Esophagus muscularis mucosa (tissue), 4 donors: ENCODE results near the gene DNLZ. TPM values are rescaled to one million over a fixed set of nuclear protein-coding genes. Genes with fewer than 3 reads are reported as not detected.

Experiments
- DNase-seq: peaks from one replicate; pipeline ENCODE4 v3.0.0-alpha.2; 2017; ENCODE audit errors: extremely low spot score
- H3K27ac ChIP-seq, 4 donors: fragments of 200-600 bp; sonication (generic); replicated peaks in 1 of 4; 1 replicate in 3 of 4; 2 replicates in 1 of 4; pipeline ENCODE4 v1.5.1; 2016 to 2019; ENCODE audit warnings: mild to moderate bottlenecking in 1 of 4
- H3K27me3 ChIP-seq, 4 donors: fragments of 200-600 bp; sonication (generic); one replicate each; pipeline versions ENCODE4 v1.5.1 to v1.6.0; 2016 to 2019
- H3K36me3 ChIP-seq, 4 donors: fragments of 200-600 bp; sonication (generic); one replicate each; pipeline ENCODE4 v1.5.1; 2016 to 2019
- H3K4me1 ChIP-seq, 4 donors: fragments of 200-600 bp; sonication (generic); one replicate each; pipeline ENCODE4 v1.5.1; 2016 to 2019
- H3K4me3 ChIP-seq, 4 donors: fragments of 200-600 bp; sonication (generic); 1 replicate in 2 of 4; 2 replicates in 2 of 4; pipeline ENCODE4 v1.5.1; 2016 to 2019; ENCODE audit warnings: mild to moderate bottlenecking in 4 of 4, moderate library complexity in 1 of 4
- H3K9me3 ChIP-seq, 4 donors: fragments of 200-600 bp; sonication (generic); 1 replicate in 3 of 4; 2 replicates in 1 of 4; pipeline ENCODE4 v1.5.1; 2016 to 2019
- CTCF ChIP-seq, 3 experiments: fragments of 200-600 bp in 2 of 3; fragments of 450-650 bp in 1 of 3; sonication (generic) in 2 of 3; IDR thresholded peaks; one replicate each; pipeline ENCODE4 v1.5.1; 2017 to 2019; ENCODE audit warnings: antibody characterized with exemption in 3 of 3, mild to moderate bottlenecking in 2 of 3, moderate library complexity in 1 of 3
- EP300 ChIP-seq: sonication (generic); formaldehyde crosslinking; IDR thresholded peaks from one replicate; pipeline ENCODE4 v1.6.1; 2017; ENCODE audit warnings: antibody characterized with exemption
- POLR2A ChIP-seq: fragments of 450-650 bp; IDR thresholded peaks from one replicate; pipeline ENCODE4 v1.6.1; 2017; ENCODE audit warnings: antibody characterized with exemption, moderate library complexity, mild to moderate bottlenecking, low read depth
- POLR2AphosphoS5 ChIP-seq, 2 donors: sonication (generic); formaldehyde crosslinking; IDR thresholded peaks; one replicate each; pipeline ENCODE4 v1.6.1; 2017; ENCODE audit warnings: antibody characterized with exemption in 2 of 2
- WGBS: methylation state at CpG from one replicate; pipeline ENCODE4 v1.1.5; 2018; 5-methylcytosine and 5-hydroxymethylcytosine counted together
- intact Hi-C: fragments of 100-400 bp; cut with DNase I; formaldehyde crosslinking; loops from one replicate; pipeline ENCODE4 v1.15.1; 2023
- total RNA-seq, 4 donors: library from RNA; depleted of rRNA; stranded (reverse); fragments of >200 nt; gene quantifications; one replicate each; pipeline versions ENCODE4 v1.1.0 to v1.2.1, GENCODE V29; 2016

DNLZ gene
- total RNA-seq, 4 donors from 2014 or later: 29.5 to 41.3 (median 35.8) TPM

GRCh38 chr9:136363949-136364748 lies 605 bp upstream of the DNLZ start:
- peaks cover 29 to 39% (median 37%) of the 10 kb centered on the region in 4 donors for H3K4me1 ChIP-seq
- no peak for TF ChIP-seq CTCF (IDR thresholded peaks at IDR 0.05)
- no peak for TF ChIP-seq EP300
- no peak for TF ChIP-seq POLR2A
- TF ChIP-seq POLR2AphosphoS5 (IDR thresholded peaks at IDR 0.05): no peak
- H3K9me3 ChIP-seq: no peaks in the 10 kb centered on the region
- 0% methylated on average over 4 of the region's 54 CpGs for WGBS
- H3K4me3 ChIP-seq: peak overlapping the region; percentile 87 to 100 (median 93)
- H3K27me3 ChIP-seq: peaks cover 0 to 28% (median 0%) of the 10 kb centered on the region in 4 donors
- no peak overlapping the region for H3K27ac ChIP-seq
- H3K36me3 ChIP-seq: peaks cover 0 to 9% (median 4%) of the 10 kb centered on the region in 4 donors
- DNase-seq: no peak
- intact Hi-C loops: loop anchor here (2.0 kb wide), 1 partner anchor 21 kb away; no protein-coding TSS in a partner anchor

- H3K4me1 ChIP-seq: peaks cover 29 to 39% (median 37%) of the 10 kb centered on the region in 4 donors
- no peak for TF ChIP-seq POLR2AphosphoS5 (IDR thresholded peaks at IDR 0.05)
- no peak for TF ChIP-seq POLR2A
- TF ChIP-seq CTCF (IDR thresholded peaks at IDR 0.05): no peak
- TF ChIP-seq EP300: no peak
- peak overlapping the region in 3 of 4 donors; percentile 94 to 96 (median 95) for H3K27ac ChIP-seq
- H3K9me3 ChIP-seq: no peaks in the 10 kb centered on the region
- peaks cover 0 to 26% (median 16%) of the 10 kb centered on the region in 4 donors for H3K36me3 ChIP-seq
- H3K4me3 ChIP-seq: no peak overlapping the region
- H3K27me3 ChIP-seq: peaks cover 0 to 28% (median 0%) of the 10 kb centered on the region in 4 donors
- DNase-seq: no peak
- 94% methylated on average over 5 of the region's 6 CpGs for WGBS
- intact Hi-C loops: loop anchor here (2.0 kb wide), 1 partner anchor 20 kb away; no protein-coding TSS in a partner anchor
Observed at GRCh38 chr9:136362450-136362784, 1.1 kb downstream of the DNLZ start.

GRCh38 chr9:136361754-136362449 lies 1.6 kb downstream of the DNLZ start:
- Histone ChIP-seq H3K27ac (peak overlapping the region in 3 of 4 donors; percentile 34 to 96 (median 55)), H3K9me3 (no peaks in the 10 kb centered on the region), H3K36me3 (peaks cover 0 to 31% (median 21%) of the 10 kb centered on the region in 4 donors), H3K4me1 (peaks cover 29 to 39% (median 37%) of the 10 kb centered on the region in 4 donors), H3K27me3 (peaks cover 0 to 26% (median 0%) of the 10 kb centered on the region in 4 donors), H3K4me3 (no peak overlapping the region)
- TF ChIP-seq EP300 (no peak), POLR2AphosphoS5 (IDR thresholded peaks at IDR 0.05) (no peak), CTCF (IDR thresholded peaks at IDR 0.05) (no peak), POLR2A (no peak)
- WGBS: 68% methylated on average over 10 of the region's 26 CpGs
- no peak for DNase-seq
- intact Hi-C loops: loop anchor here (2.0 kb wide), 1 partner anchor 19 kb away; no protein-coding TSS in a partner anchor

GRCh38 chr9:136361047-136361753 lies 2.3 kb downstream of the DNLZ start:
- WGBS: 48% methylated on average over 20 of the region's 43 CpGs

More at GRCh38 chr9:136361047-136361753, 2.3 kb downstream of the DNLZ start:
- Histone ChIP-seq H3K27ac (peak overlapping the region in 3 of 4 donors; percentile 34 to 96 (median 55)), H3K4me3 (no peak overlapping the region), H3K4me1 (peaks cover 32 to 42% (median 37%) of the 10 kb centered on the region in 4 donors), H3K9me3 (no peaks in the 10 kb centered on the region), H3K27me3 (peaks cover 0 to 20% (median 0%) of the 10 kb centered on the region in 4 donors), H3K36me3 (peaks cover 0 to 38% (median 28%) of the 10 kb centered on the region in 4 donors)
- intact Hi-C loops: no loop called here
- no peak for DNase-seq
- TF ChIP-seq EP300: no peak
- TF ChIP-seq POLR2AphosphoS5 (IDR thresholded peaks at IDR 0.05): peak in 1 of 2 donors; percentile 39
